G401 (cell line): ENCODE data around the gene ADAP2. TPM values are rescaled to one million over a fixed set of nuclear protein-coding genes. Genes with fewer than 3 reads are reported as not detected.
A peak's percentile ranks its signal among the peaks of the same experiment; 100 is the strongest.
"Not testable (repeated sequence)": the region's sequence is repeated elsewhere in the genome, so short reads cannot be mapped to it uniquely, and the experiment has no call there.

Source experiments
- DNase-seq: peaks from one replicate; pipeline ENCODE4 v3.0.0-alpha.2; 2015; ENCODE audit warnings: low spot score
- in situ Hi-C: cut with HindIII; loops from 2 replicates; pipeline ENCODE4 v1.10.0; 2016; ENCODE audit warnings: low sequenced_read_pairs, mixed read lengths
- total RNA-seq: library from RNA; depleted of rRNA; stranded (reverse); fragments of >200 nt; shearing (Covaris generic); gene quantifications from 2 replicates; pipeline ENCODE4 v1.2.3, GENCODE V29; 2014; rRNA removed

Gene ADAP2, protein sequence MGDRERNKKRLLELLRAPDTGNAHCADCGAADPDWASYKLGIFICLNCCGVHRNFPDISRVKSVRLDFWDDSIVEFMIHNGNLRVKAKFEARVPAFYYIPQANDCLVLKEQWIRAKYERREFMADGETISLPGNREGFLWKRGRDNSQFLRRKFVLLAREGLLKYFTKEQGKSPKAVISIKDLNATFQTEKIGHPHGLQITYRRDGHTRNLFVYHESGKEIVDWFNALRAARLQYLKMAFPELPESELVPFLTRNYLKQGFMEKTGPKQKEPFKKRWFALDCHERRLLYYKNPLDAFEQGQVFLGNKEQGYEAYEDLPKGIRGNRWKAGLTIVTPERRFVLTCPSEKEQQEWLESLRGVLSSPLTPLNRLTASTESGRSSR
- total RNA-seq: 3.0 and 3.7 TPM in 2 replicates

DNA sequence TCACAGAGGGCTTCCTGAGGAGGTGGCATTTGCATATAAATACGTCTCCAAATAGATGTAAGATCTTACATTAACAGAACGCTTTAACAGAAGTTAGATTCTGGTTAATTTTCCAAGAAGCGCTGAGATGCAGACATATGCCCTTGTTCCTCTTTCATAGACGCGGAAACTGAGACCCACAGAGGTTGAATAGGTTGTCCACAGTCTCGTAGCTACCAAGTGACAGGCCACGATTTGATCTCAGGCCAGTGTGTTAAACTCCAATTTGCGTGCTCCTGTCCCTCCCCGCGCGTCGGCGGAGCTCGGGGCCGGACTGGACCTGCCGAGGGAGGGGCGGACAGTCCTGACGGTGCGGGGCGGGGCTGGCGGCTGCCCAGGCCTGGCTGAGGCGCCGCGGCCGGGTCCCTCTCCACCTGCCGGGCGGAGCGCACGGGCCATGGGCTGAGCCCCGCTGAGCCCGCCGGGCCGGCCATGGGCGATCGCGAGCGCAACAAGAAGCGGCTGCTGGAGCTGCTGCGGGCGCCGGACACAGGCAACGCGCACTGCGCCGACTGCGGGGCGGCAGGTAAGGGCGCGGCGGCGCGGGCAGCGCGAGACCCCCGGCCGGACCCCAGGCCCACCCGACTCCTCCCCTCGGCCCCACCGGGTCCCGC lies at the start of gene ADAP2:
Gene ADAP2, plus strand, starts transcription at position 402 of the 653 bp plus-strand sequence. Its CDS starts 70 bp downstream, at position 472.
- in situ Hi-C loops: no loop called here
- peak; percentile 11 for DNase-seq

DNA sequence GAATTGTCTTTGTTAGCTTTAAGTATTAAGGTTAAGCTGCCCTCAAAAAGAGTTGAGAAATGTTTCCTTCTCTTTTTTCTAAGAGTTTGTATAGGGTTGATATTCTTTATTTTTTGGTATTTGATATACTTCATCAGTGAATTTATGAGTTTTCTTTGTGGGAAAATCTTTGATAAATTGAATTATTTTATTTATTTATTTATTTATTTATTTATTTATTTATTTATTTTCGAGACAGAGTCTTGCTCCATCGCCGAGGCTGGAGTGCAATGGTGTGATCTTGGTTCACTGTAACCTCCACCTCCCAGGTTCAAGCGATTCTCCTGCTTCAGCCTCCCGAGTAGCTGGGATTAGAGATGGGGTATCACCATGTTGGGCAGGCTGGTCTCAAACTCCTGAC lies 35.6 kb upstream of the ADAP2 start:
- in situ Hi-C loops: no loop called here
- no peak for DNase-seq

DNA sequence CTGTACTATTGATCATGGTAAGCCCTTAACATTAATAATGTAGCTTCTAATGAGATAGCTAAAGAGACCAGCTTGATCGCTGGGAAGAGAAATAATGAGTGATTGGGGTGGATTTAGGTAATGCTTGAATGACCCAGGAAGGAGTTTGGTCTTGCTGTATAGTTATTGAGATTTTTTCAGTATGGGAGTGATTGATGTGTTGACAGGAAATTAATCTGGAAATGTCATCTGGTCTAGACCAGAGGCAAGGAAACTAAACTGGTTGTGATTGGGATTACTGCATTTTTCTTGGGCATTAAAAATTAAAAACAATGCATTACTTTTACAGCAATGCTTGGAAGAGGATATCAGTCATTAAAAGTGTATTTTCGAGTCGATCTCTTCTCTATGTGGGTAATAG lies 27.5 kb upstream of the ADAP2 start:
- in situ Hi-C loops: no loop called here
- no peak for DNase-seq

DNA sequence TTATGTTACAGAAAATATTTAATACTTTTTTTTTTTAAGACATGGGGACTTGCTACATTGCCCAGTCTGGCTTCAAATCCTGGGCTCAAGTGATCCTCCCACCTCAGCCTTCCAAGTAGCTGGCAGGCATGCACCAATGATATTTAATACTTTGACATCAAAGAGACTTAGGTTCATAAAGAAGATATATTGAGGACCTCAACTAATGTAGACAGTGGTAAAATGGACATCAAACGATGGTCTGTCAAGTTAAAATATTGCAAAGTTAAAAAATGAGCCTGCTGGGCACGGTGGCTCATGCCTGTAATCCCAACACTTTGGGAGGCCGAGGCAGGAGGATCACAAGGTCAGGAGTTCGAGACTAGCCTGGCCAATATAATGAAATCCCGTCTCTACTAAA lies 24.4 kb upstream of the ADAP2 start:
- no peak for DNase-seq
- in situ Hi-C loops: no loop called here

DNA sequence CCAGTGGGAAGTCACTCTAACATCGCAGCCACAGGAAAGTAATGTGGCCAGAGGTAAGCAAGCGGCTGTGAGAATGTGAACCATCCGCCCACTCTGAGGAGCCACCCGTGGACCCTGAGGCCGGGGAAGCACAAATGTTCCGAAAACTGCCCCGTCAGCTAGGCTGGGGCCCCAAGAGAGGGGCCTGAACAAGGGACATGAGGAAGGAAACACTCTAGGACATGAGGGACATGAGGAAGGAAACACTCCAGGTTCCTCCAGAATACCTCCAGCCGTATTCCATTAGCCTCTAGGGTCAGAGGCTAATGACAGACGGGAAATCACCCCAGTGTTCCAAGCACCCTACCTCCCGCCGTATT lies 16.0 kb upstream of the ADAP2 start:
- no peak for DNase-seq
- in situ Hi-C loops: no loop called here

DNA sequence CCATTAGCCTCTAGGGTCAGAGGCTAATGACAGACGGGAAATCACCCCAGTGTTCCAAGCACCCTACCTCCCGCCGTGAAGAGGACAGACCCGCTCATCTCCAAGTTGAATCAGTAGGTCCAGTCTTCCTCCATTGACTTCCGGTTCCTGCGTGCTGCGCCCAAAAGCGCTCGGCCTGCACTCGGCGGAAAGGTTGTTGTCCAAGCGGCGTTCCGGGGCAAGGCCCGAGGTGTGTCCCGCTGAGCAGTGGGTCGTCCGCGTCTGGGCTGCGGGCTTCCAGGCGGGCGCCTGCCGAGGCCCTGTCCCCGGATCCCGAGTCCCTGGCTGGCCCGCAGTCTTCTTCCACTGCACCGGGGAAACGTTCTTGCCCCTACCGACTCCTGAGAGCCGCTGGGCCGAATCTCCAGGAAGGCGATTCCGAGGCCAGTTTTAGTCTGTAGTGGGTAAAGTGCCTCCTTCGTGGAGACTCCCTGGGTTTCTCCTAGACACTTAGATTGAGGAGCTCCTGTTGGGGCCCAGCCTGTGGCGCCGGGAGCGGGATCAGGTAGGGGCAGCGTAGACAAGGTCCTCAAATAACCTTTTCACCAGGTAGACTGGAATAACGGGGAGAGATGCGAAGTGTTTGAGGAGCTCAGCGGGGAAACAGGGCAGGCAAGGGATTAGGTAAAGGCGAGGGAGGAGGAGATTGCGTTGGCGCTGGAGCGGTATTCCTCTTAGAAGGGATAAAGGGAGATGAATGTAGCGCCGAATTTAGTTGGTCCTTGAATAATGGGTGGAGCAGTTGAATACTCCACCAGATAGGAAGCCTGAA lies 15.4 kb upstream of the ADAP2 start, which contains the start of gene TEFM:
Gene TEFM, minus strand, starts transcription at position 138 of the 811 bp plus-strand sequence. Its CDS starts 40 bp downstream, at position 98.
- in situ Hi-C loops: no loop called here
- peak; percentile 94 for DNase-seq

DNA sequence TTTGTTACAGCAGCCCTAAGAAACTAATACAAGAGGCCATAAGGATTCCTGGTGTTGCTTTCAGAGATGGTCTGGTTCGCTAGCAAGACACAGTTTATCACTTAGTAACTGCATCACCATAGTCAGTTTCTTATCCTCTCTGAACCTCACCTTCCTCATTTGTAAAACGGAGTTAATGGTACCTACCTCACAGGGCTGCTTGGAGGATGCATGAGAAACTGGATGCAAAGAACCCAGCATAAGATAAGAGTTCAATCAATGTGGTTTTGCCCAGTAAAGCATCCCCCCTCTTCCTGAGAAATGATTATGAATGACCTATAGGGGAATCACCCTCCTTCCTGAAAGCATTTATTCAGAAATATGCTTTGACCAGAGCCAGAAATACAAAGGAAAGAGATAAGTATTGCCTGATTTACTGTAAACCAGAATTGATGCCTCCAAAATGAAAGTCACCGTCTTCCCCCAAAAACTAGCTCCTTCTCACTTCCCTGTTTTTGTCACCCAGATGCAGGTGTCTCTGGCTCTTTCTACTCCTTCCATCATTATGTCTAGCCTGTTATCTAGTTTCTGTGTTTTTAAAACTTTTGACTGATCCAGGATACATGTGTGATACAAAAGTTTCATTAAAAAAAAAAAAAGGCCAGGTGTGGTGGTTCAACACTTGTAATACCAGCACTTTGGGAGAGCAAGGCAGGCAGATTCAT lies 12.9 kb upstream of the ADAP2 start:
- in situ Hi-C loops: no loop called here
- DNase-seq: no peak

DNA sequence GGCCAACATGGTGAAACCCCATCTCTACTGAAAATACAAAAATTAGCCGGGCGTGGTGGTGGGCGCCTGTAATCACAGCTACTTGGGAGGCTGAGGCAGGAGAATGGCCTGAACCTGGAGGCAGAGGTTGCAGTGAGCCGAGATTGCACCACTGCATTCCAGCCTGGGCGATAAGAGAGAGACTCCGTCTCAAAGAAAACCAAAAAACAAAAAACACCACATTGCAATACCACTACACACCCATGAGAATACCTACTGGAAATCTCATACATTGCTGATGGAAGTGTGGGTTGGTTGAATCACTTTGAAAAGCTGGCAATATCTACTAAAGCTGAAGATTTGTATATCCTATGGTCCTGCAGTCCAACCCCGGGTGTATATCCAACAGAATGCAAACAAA lies 11.6 kb upstream of the ADAP2 start:
- DNase-seq, in situ Hi-C loops: not testable (repeated sequence)

DNA sequence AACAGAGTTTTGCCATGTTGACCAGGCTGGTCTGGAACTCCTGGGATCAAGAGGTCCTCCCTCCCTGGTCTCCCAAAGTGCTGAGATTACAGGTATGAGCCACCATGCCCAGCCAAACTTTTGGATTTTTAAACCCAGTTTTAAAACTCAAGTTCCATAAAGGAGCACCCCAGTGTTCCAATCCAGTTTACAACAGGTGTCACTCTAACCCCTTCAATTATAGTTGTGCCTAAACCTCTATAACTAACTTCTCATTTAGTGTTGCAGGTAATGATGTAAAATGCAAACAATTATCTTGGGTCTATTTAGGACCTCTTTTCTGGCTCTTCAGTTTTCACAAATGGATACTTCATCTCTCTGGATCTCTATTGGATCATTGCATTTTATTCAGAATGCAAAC lies 7.8 kb upstream of the ADAP2 start:
- DNase-seq: no peak
- in situ Hi-C loops: no loop called here

DNA sequence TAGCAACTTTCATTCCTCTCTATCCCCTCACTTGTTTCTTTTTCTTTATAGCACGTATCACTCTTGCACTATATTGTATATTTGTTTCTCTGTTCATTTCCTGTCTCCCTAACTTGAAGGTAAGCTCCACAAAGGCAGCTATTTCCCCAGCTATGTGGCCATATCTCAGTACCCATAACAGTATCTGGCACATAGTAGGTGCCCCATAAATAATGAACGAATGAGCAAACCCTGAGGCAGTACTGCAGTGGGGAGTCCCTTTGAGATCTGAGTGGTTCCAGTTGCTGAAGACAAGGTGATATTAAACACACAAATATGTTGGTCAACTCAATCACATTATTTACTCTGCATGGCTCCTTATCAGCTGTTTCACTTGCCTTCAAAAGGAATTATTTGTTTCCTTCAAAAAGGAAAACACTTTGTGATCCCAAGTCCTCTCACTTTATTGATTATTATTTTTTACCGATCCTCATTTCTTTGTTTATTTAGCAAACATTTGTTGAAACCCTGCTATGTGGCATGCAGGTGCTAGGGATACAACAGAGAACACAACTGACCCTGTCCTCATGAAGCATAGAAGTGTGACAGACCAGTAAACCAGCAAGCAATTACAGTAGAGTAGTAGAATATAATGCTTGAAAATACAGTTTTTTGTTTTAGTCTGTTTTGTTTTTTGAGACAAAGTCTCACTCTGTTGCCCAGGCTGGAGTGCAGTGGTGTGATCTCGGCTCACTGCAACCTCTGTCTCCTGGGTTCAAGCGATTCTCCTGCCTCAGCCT lies 5.7 kb upstream of the ADAP2 start:
- in situ Hi-C loops: no loop called here
- no peak for DNase-seq

DNA sequence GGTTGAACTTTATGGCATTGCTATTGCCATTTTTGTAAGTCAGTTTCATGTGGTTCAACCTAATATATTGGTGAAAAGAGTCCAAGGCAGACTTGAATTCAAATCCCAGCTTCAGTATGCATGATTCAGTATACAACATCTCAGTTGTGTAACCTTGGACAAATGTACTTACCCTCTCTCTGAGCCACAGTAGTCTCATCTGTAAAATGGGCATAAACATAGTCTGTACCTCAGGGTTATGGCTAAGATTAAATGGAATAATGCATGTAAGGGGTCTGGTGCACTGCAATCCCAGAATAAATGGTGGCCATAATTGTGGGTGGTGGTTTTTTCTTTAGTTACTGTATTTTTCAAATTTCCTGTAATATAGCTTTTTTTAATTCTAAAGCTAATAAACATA lies 4.7 kb upstream of the ADAP2 start:
- in situ Hi-C loops: no loop called here
- no peak for DNase-seq

DNA sequence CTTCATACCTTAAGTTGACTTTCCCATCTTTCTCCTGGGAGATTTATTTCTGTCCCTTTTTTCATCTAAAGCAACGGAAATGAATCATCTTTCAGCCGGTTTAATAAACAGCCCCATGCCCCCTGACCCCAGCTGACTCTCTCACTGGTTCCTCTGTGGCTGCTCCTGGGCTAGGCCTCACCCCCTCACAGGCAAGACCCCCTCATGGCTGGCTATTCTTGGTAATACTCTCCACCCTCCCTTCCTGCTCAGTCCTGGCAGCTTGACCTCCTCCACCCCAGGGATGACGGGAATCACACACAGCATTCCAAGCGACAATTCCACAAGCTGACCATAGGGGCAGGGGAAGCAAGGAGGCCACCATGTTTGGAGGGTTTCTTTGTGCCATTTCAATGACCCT lies 1.5 kb upstream of the ADAP2 start:
- no peak for DNase-seq
- in situ Hi-C loops: no loop called here

DNA sequence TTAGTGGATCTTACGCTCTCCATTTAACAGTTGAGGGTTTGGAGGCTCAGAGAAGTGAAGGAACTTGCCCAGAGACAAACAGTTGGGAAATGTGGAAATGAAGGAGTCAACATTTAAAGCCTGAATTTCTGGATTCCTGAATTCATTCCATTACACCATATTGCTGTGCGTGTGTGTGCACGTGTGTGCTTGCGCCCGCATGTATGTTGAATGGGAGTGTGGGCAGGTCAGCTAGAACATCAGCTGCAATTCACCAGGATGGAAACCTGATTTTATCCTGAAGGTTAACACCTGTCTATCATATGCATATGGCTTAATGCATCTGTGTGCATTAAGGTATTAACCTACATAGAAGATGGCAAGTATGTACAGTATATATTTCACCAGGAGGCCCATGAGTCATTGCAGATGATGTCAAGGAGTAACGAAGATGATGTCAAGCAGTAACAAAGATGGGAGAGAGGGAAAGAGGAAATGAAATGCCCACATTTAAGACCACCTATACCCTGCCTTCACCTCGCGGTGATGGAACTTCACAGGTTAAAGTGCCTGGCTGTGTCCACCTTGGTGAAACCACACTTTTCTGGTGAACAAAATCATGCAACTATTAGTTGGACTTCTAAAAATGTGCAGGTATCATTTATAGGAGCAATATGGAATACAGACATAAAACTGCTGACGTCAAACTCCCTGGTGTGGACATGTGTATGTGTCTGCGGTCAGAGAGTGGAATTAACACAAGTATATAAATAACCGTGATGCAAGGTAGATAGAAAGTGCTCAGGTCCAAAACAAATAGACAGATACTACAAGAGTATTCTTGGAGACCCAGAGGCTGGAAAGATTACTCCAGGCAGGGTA lies 832 bp upstream of the ADAP2 start:
- in situ Hi-C loops: no loop called here
- DNase-seq: no peak

DNA sequence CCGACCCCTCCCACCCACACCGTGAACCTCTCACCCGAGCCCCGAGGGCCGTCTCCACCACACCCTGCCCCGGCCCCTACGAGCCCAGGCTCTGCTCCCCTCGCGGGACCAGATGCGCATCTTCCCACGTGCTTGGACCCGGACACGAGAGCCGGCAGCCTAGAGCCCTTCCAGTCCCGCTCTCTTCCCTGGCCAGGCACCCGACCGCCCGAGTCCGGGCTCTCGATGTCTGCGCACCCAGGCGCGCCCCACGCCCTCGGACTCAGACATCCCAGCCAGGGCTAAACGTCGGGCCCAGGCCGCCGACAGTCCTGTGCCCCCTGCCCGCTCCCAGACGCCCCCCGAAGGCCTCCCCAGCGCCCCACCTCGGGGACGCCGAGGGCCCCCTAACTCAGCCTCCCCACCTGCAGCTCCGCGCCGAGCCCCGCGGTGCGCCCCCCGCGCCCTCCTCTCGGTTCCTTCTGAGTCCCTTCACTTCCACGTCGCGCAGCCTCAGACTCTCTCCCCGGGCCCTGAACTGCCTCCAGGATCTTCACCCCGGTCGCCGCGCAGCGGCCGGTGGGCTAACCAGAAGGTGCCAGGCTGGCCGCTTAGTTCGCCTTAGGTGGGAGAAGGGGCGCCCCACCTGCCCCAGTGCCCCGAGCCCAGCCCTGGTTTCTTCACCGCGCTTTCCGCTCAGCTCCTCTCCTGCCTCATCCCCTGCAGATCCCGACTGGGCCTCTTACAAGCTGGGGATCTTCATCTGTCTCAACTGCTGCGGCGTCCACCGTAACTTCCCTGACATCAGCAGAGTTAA lies 688 bp downstream of the ADAP2 start:
- no peak for DNase-seq
- in situ Hi-C loops: no loop called here

DNA sequence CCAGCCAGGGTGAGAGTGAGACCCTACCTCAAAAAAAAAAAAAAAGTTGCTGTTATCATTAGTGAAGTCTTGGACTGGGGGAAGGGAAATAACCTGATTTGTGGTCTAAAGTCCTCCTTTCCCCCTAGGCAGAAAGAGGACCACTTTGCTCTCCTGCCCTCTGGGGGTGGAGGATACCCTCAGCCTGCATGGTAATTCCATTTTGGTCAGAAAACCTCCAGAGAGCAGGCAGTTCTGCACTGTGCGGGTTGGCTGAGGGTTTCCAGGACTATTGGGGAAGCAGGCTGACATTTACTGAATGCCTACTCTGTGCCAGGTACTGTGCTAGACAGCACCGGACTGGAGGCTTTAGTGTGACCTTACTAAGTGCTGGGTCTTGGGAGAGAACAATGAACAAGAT lies 2.6 kb downstream of the ADAP2 start:
- no peak for DNase-seq
- in situ Hi-C loops: no loop called here

DNA sequence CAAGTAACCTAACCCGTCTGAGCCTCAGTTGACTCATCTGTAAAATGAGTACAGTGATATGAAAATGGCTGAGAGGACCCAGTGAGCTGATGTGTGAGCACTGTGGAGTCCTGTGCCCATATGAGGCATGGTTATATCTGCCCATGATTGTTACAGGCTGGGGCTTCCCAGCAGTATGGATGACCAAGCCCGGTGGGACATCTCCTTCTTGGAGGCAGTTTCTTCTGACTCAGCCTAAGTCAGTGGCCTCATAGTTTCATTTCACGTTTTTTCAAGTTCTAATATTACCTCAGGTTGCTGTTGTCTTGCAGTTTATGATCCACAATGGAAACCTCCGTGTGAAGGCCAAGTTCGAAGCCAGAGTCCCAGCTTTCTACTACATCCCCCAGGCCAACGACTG lies 4.8 kb downstream of the ADAP2 start:
- no peak for DNase-seq
- in situ Hi-C loops: no loop called here

DNA sequence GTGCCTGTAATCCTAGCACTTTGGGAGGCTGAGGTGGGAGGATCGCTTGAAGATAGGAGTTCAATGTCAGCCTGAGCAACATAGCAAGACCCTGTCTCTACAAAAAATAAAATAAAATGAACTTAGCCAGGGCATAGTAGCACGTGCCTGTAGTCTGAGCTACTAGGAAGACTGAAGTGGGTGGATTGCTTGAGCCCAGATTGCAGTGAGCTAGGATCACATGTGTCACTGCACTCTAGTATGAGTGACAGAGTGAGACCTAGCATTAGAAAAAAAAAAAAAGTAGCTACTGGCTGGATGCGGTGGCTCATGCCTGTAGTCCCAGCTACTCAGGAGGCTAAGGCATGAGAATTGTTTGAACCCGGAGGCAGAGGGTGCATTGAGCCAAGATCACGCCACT lies 6.0 kb downstream of the ADAP2 start:
- in situ Hi-C loops: no loop called here
- DNase-seq: no peak
